HT-29 (cell line): ENCODE results near the gene OBSCN. TPM values are rescaled to one million over a fixed set of nuclear protein-coding genes. Genes with fewer than 3 reads are reported as not detected.
A peak's percentile ranks its signal among the peaks of the same experiment; 100 is the strongest.

Experiments used
- DNase-seq: peaks from one replicate; pipeline ENCODE4 v3.0.0-alpha.2; 2015; ENCODE audit warnings: low spot score
- total RNA-seq: library from RNA; depleted of rRNA; stranded (reverse); fragments of >200 nt; shearing (Covaris generic); gene quantifications from 2 replicates; pipeline ENCODE4 v1.2.3, GENCODE V29; 2014

OBSCN gene
- total RNA-seq, 1 experiment from 2014 or later: 16.7 TPM

DNA sequence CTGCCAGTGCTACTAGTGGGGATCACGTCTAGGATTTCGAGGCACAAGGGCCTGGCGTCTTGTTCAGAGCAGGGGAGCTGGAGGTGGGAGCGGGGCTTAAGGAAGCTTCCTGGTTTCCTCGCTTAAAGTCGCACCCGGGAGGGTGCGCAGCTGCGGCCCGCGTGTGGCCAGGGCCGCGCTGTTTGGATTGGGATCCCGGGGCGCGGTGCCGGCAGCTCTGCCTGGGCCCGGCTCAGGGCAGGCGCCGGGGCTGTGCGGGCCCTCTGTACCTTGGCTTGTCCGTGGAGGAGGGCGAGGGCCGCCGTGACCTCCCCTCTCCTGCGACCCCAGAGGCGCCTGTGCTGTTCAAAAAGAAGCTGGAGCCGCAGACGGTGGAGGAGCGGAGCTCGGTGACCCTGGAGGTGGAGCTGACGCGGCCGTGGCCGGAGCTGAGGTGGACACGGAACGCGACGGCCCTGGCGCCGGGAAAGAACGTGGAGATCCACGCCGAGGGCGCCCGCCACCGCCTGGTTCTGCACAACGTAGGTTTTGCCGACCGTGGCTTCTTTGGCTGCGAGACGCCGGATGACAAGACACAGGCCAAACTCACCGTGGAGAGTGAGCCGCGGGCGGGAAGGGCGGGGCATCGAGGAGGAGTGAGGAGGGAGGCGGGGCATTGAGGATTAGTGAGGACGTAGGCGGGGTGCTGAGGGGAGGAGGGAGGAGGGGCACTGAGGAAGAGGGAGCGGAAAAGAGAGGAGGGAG lies 67.8 kb downstream of the OBSCN start:
- DNase-seq: peak; percentile 47

DNA sequence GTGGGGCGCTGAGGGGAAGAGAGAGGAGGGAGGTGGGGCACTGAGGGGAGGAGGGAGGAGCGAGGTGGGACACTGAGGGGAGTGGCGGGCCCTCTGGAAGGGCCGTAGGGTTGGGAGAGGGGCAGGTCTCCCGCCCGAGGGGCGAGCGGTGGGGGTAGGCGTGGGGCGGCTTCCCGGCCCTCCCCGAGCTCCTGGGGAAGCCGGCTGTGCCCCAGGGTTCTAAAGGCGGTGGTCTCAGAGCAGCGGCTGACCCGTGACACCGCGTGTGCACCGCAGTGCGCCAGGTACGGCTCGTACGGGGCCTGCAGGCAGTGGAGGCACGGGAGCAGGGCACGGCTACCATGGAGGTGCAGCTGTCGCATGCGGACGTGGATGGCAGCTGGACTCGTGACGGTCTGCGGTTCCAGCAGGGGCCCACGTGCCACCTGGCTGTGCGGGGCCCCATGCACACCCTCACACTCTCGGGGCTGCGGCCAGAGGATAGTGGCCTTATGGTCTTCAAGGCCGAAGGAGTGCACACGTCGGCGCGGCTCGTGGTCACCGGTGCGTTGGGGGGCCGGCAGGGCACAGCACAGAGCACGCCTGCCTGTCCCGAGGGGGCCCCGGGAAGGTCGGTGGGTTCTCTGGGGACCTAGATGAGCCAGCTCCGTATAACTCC lies 68.5 kb downstream of the OBSCN start:
- DNase-seq: no peak

DNA sequence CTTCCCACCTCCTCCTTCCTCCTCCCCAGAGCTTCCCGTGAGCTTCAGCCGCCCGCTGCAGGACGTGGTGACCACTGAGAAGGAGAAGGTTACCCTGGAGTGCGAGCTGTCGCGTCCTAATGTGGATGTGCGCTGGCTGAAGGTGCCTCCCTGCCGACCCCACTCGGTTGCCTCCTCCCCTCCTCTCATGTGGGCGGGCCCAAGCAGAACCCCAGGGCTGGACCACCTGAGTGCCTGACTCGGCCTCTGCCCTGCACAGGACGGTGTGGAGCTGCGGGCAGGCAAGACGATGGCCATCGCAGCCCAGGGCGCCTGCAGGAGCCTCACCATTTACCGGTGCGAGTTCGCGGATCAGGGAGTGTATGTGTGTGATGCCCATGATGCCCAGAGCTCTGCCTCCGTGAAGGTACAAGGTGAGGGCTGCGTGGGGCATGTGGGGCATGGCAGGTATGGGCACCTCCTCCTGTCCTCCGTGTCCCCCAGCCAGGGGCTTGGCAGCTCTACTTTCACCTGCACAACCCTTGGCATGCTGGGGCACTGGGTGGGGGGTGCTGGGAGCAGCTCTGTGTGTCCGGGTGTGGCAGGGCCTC lies 69.2 kb downstream of the OBSCN start:
- no peak for DNase-seq

GRCh38 chr1:228277491-228278431 lies 69.9 kb downstream of the OBSCN start:
- no peak for DNase-seq

DNA sequence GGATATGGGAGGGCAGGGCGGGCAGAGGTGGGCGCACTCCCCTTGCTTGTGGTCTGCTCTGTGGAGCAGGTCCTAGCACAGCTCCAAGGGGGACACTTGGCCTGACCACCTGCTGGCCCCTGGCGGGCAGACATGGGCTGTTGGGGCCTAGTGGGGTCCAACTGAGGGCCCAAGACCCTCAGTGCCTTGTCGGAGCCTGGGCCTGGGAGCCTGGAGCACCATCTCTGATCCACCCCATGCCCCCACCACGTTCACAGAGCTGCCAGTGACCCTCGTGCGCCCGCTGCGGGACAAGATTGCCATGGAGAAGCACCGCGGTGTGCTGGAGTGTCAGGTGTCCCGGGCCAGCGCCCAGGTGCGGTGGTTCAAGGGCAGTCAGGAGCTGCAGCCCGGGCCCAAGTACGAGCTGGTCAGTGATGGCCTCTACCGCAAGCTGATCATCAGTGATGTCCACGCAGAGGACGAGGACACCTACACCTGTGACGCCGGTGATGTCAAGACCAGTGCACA lies 70.6 kb downstream of the OBSCN start:
- DNase-seq: no peak

DNA sequence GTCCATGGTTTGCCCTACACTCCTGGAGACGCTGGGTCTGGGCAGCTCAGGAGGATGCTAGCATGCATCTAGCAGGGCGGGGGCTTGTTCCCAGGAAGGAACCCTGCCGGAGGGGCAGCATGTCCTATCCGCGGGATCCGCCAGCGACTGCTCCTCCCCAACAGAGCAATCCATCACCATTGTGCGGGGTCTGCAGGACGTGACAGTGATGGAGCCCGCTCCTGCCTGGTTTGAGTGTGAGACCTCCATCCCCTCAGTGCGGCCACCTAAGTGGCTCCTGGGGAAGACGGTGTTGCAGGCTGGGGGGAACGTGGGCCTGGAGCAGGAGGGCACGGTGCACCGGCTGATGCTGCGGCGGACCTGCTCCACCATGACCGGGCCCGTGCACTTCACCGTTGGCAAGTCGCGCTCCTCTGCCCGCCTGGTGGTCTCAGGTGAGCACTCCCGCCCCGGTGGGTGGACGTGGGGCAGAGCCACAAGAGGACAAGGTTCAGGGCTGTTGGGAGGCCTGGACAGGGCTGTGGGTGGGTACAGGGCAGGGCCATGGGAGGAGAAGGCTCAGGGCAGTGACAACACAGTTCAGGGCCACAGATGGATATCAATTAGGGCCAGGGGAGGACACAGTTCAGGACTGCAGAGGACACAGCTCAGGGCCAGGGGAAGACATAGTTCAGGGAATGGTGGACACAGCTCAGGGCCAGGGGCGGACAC lies 71.3 kb downstream of the OBSCN start:
- no peak for DNase-seq

DNA sequence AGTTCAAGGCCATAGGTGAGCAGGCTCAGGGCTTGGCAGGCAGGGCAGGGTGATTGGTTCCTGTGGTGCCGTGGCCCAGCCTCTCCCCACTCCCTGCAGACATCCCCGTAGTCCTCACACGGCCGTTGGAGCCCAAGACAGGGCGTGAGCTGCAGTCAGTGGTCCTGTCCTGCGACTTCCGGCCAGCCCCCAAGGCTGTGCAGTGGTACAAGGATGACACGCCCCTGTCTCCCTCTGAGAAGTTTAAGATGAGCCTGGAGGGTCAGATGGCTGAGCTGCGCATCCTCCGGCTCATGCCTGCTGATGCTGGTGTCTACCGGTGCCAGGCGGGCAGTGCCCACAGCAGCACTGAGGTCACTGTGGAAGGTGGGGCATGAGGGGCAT lies 71.9 kb downstream of the OBSCN start:
- DNase-seq: no peak

GRCh38 chr1:228280106-228280901 lies 72.5 kb downstream of the OBSCN start:
- no peak for DNase-seq

GRCh38 chr1:228280961-228281591 lies 73.2 kb downstream of the OBSCN start:
- DNase-seq: no peak

- no peak for DNase-seq
These were observed 73.9 kb downstream of the OBSCN start for GRCh38 chr1:228281631-228282328.

- DNase-seq: no peak
These were observed 74.6 kb downstream of the OBSCN start for GRCh38 chr1:228282329-228283042.

GRCh38 chr1:228283043-228283371 lies 75.2 kb downstream of the OBSCN start:
- DNase-seq: no peak

DNA sequence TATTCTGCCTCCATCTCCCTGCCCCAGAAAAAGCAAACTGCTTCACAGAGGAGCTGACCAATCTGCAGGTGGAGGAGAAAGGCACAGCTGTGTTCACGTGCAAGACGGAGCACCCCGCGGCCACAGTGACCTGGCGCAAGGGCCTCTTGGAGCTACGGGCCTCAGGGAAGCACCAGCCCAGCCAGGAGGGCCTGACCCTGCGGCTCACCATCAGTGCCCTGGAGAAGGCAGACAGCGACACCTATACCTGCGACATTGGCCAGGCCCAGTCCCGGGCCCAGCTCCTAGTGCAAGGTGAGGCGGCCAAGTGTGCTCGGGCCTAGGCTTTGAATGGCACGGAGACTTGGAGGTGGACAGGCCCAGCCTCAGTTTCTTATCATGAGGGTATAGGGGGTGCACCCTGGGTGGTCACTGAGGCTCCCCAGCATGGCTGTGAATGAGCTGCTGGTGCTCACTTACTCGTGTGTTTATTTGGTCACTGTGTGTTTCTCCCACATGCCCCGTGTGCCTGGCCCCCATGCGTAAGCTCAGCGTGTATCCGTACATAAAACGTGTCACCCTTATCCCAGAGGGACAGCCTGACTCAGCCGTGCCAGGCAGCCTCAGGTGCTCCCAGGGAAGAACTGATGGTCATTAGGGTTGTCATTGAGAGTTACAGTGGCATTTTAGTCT lies 75.8 kb downstream of the OBSCN start:
- no peak for DNase-seq

DNA sequence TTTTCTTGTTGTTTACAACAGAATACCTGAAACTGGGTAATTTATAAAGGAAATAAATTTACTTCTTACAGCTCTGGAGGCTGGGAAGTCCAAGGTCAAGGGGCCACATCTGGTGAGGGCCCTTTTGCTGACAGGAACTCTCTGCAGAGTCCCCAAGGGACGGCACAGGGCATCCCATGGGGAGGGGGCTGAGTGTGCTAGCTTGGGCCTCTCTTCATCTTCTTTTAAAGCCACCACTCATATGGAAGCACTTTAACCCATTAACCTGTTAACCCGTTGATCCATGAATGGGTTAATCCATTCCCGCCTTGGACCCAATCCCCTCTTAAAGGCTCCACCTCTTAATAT lies 76.3 kb downstream of the OBSCN start:
- no peak for DNase-seq

DNA sequence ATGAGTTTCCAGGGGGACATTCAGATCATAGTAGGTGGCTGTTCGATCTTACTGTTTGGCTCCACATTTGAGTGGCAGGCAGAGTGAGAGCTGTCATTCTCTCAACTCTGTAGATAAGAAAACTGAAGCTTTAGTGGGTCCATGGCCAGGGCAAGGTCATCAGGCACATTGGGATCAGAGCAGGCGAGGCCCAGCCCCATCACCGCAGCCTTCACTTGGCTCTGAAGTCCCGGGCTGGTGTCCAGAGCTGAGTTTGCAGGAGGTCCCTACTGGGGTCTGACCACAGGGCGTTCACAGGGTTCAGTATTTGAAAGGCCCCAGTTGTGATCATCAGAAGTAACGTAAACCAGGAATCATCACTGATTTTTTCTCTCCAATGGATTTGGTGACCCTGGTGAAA lies 76.7 kb downstream of the OBSCN start:
- DNase-seq: no peak

- DNase-seq: no peak
These were observed 78.0 kb downstream of the OBSCN start for GRCh38 chr1:228285661-228286504.
